ENCODE measurements around the gene SGF29. TPM values are rescaled to one million over a fixed set of nuclear protein-coding genes. Genes with fewer than 3 reads are reported as not detected.

Gene SGF29
- total RNA-seq, 1 experiment from 2014 or later = 22.3 TPM

DNA sequence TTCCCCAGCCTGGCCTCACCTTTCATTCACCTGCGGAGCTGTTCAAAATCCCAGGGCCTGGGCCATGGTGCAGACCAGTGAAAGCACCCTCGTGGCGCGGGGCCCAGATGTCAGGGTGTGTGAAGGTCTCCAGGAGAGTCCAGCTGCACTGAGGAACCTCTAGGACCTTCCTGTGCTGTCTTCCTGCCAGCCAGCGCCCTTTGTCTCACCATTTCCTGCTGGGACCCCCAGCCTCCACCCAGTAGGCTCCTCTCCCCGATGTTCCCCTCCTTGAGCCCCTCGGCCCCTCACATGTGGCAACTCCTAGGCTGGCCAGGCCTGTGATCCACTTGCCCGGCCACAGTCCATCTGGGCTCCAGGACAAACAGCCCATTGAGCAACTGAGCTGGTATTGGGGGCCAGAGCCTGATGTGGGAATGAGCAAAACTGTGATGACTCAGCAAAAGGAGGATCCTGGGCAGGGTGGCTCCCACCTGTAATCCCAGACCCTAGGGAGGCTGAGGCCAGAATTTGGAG lies 42.5 kb downstream of the SGF29 start:
- Histone ChIP-seq H3K36me3 (ENCODE audit: low read depth, low read length) (no peaks in the 10 kb centered on the region), H3K27ac (ENCODE audit: low read length) (no peak overlapping the region), H4K20me1 (ENCODE audit: low read length) (no peaks in the 10 kb centered on the region), H3K9me3 (ENCODE audit: low read length) (no peaks in the 10 kb centered on the region), H3K4me2 (ENCODE audit: low read length) (no peak overlapping the region), H3K4me1 (ENCODE audit: insufficient read depth, low read length) (no peaks in the 10 kb centered on the region), H2AFZ (ENCODE audit: low read length) (no peak overlapping the region), H3K79me2 (ENCODE audit: low read length) (no peaks in the 10 kb centered on the region), H3K9ac (ENCODE audit: low read length) (no peak overlapping the region), H3K27me3 (ENCODE audit: low read length) (no peaks in the 10 kb centered on the region), H3K9me2 (replicated peaks; ENCODE audit: low read length) (no peaks in the 10 kb centered on the region), H3K4me3 (ENCODE audit: low read length) (no peak overlapping the region), H3F3A (ENCODE audit: low read length, unreplicated experiment) (no peaks in the 10 kb centered on the region)
- no TSS peak for BruUV-seq (replicated peaks)
- DNase-seq = no peak
- POLR2A ChIA-PET (ENCODE audit: unreplicated experiment) = no interaction called here
- no peak for ATAC-seq
- TF ChIP-seq EZH2phosphoT487 (IDR thresholded peaks at IDR 0.05; ENCODE audit: borderline replicate concordance, low read length) = no peak
- TF ChIP-seq, protein P1, sequence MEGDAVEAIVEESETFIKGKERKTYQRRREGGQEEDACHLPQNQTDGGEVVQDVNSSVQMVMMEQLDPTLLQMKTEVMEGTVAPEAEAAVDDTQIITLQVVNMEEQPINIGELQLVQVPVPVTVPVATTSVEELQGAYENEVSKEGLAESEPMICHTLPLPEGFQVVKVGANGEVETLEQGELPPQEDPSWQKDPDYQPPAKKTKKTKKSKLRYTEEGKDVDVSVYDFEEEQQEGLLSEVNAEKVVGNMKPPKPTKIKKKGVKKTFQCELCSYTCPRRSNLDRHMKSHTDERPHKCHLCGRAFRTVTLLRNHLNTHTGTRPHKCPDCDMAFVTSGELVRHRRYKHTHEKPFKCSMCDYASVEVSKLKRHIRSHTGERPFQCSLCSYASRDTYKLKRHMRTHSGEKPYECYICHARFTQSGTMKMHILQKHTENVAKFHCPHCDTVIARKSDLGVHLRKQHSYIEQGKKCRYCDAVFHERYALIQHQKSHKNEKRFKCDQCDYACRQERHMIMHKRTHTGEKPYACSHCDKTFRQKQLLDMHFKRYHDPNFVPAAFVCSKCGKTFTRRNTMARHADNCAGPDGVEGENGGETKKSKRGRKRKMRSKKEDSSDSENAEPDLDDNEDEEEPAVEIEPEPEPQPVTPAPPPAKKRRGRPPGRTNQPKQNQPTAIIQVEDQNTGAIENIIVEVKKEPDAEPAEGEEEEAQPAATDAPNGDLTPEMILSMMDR (conservative IDR thresholded peaks at IDR 0.05; ENCODE audit: low read depth, low read length) = no peak
- no peak for TF ChIP-seq EZH2 (IDR thresholded peaks at IDR 0.05; ENCODE audit: low read length, unreplicated experiment)
- CTCF ChIA-PET = no interaction called here
- intact Hi-C loops (cut with micrococcal nuclease) = no loop called here

DNA sequence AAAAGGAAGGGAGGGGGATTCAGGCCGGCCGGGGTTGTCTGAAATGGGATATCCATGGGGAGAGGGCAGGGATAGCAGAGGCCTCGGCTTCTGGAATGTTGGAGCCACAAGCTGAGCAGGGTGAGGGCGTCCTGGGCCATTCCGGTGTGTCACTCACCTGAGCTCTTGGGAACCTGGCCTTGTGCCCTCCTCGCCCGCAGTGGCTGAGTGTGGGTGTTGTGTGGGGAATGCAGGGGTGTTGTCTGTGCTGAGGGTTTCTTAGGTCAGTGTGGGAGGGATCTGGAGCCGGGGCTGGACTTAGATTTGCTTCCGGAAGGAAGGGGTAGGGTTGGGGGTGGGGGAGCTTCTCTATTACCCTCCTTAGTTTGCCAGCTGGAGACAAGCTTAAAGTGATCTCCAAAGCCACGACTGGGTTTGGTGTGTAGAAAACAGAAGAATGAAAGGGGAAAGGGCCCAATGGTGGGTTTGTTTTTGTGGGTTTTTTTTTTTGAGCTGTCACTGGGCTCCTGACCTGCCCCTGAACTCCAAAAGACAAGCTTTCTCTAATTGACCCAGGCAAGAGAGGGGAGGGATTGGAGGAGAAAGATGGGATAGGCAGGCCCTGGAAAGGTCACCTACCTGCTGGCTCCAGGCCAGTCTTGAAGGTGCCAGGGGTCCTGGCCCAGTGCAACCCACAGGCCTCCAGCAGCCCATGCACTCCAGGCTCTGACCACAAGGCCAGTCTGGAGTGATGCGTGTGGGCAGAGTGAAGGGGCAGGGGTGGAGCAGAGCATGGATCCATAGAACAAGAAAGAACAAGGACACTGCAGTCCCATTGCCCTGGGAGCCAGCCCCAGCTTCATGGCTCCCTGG lies 43.3 kb downstream of the SGF29 start, which contains the start of gene SULT1A2:
TSS of gene SULT1A2 (minus strand) at position 211 of the 852 bp plus-strand sequence. CDS start 1,120 bp downstream, outside the sequence.
- CTCF ChIA-PET = no interaction called here
- Histone ChIP-seq H3K36me3 (ENCODE audit: low read depth, low read length) (no peaks in the 10 kb centered on the region), H3K9ac (ENCODE audit: low read length) (no peak within 1 kb of the TSS), H3K9me3 (ENCODE audit: low read length) (no peaks in the 10 kb centered on the region), H3K4me2 (ENCODE audit: low read length) (no peak within 1 kb of the TSS), H3F3A (ENCODE audit: low read length, unreplicated experiment) (no peaks in the 10 kb centered on the region), H4K20me1 (ENCODE audit: low read length) (no peaks in the 10 kb centered on the region), H3K27ac (ENCODE audit: low read length) (no peak within 1 kb of the TSS), H3K27me3 (ENCODE audit: low read length) (no peaks in the 10 kb centered on the region), H3K4me1 (ENCODE audit: insufficient read depth, low read length) (no peaks in the 10 kb centered on the region), H3K9me2 (replicated peaks; ENCODE audit: low read length) (no peaks in the 10 kb centered on the region), H3K4me3 (ENCODE audit: low read length) (no peak within 1 kb of the TSS), H3K79me2 (ENCODE audit: low read length) (no peaks in the 10 kb centered on the region), H2AFZ (ENCODE audit: low read length) (no peak within 1 kb of the TSS)
- no peak for ATAC-seq
- TF ChIP-seq EZH2phosphoT487 (IDR thresholded peaks at IDR 0.05; ENCODE audit: borderline replicate concordance, low read length) (no peak), EZH2 (IDR thresholded peaks at IDR 0.05; ENCODE audit: low read length, unreplicated experiment) (no peak)
- TF ChIP-seq, protein P1 (conservative IDR thresholded peaks at IDR 0.05; ENCODE audit: low read depth, low read length) = no peak
- DNase-seq = no peak
- intact Hi-C loops (cut with micrococcal nuclease) = no loop called here
- POLR2A ChIA-PET (ENCODE audit: unreplicated experiment) = no interaction called here
- BruUV-seq (replicated peaks) = no TSS peak

DNA sequence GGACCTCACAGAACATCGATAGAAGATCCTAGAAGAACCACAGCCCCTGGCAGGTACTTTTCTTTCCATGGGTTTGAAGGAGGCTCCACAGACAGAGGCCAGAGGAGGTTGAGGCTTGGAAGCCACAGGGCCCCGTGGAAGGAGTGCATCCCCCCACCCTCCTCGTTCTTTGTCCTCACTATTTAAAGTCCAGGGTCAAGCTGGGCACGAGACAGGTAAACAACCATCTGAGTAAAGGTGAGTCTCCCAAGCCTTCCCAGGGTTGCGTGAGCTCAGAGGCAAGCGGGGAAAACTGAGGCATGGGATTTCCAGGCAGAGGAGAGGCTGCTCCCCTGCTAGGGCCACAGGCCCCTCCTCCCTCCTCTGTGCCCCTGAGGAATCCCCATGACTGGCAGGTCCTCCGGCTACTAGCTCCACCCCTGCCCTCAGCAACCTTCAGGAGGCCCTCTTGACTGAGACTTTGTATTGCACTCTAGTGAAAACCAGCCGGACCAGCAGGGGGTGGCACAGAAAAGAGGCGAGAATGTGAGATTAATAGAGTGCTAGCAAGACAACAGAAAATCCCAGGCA lies 44.1 kb downstream of the SGF29 start:
- BruUV-seq (replicated peaks) = no TSS peak
- no peak for DNase-seq
- CTCF ChIA-PET = no interaction called here
- no peak overlapping the region for H3K9ac ChIP-seq (ENCODE audit: low read length)
- no peak overlapping the region for H3K27ac ChIP-seq (ENCODE audit: low read length)
- no peaks in the 10 kb centered on the region for H3F3A ChIP-seq (ENCODE audit: low read length, unreplicated experiment)
- no peaks in the 10 kb centered on the region for H3K79me2 ChIP-seq (ENCODE audit: low read length)
- no peaks in the 10 kb centered on the region for H3K27me3 ChIP-seq (ENCODE audit: low read length)
- no peaks in the 10 kb centered on the region for H3K4me1 ChIP-seq (ENCODE audit: insufficient read depth, low read length)
- no peaks in the 10 kb centered on the region for H4K20me1 ChIP-seq (ENCODE audit: low read length)
- TF ChIP-seq EZH2phosphoT487 (IDR thresholded peaks at IDR 0.05; ENCODE audit: borderline replicate concordance, low read length) = no peak
- no peak for TF ChIP-seq EZH2 (IDR thresholded peaks at IDR 0.05; ENCODE audit: low read length, unreplicated experiment)
- TF ChIP-seq, protein P1 (conservative IDR thresholded peaks at IDR 0.05; ENCODE audit: low read depth, low read length) = no peak
- H3K9me3 ChIP-seq (ENCODE audit: low read length) = no peaks in the 10 kb centered on the region
- H3K36me3 ChIP-seq (ENCODE audit: low read depth, low read length) = no peaks in the 10 kb centered on the region
- no peak overlapping the region for H3K4me2 ChIP-seq (ENCODE audit: low read length)
- no peak for ATAC-seq
- intact Hi-C loops (cut with micrococcal nuclease) = no loop called here
- H3K9me2 ChIP-seq (replicated peaks; ENCODE audit: low read length) = no peaks in the 10 kb centered on the region
- POLR2A ChIA-PET (ENCODE audit: unreplicated experiment) = no interaction called here
- H2AFZ ChIP-seq (ENCODE audit: low read length) = no peak overlapping the region
- H3K4me3 ChIP-seq (ENCODE audit: low read length) = no peak overlapping the region
